GM12874 (cell line): Measurements from ENCODE around the gene BANP.

Source experiments
- TF ChIP-seq, protein P1 (sequence below): IDR thresholded peaks from 2 replicates; pipeline ENCODE4 v1.5.1; 2011; ENCODE audit warnings: low read depth, mild to moderate bottlenecking, control low read depth, low read length, moderate library complexity; ENCODE audit not compliant: insufficient read depth

Gene BANP

DNA sequence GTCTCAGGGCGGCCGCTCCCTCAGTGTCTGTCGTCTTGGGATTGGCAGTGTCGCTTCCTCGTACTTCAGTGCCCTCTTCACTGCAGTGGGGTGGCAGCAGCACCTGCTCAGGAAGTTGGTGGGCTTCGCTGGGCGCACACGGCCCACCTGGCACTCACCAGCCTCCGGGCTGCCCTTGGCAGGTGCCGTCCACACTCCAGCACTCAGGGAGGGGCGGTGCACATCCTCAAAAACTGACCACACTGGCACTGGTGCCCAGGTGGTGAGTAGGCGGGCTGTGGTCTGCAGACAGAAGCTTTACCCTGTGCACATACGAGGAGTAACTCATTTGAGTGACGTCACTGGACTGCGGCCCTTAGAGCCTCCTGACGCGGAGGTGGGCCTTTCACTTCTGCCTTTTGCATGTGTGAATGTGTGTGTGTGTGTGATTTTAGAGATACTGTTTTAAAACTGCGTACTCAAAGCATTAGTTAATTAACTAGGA, 94.6 kb downstream of the BANP start:
- TF ChIP-seq, protein P1, sequence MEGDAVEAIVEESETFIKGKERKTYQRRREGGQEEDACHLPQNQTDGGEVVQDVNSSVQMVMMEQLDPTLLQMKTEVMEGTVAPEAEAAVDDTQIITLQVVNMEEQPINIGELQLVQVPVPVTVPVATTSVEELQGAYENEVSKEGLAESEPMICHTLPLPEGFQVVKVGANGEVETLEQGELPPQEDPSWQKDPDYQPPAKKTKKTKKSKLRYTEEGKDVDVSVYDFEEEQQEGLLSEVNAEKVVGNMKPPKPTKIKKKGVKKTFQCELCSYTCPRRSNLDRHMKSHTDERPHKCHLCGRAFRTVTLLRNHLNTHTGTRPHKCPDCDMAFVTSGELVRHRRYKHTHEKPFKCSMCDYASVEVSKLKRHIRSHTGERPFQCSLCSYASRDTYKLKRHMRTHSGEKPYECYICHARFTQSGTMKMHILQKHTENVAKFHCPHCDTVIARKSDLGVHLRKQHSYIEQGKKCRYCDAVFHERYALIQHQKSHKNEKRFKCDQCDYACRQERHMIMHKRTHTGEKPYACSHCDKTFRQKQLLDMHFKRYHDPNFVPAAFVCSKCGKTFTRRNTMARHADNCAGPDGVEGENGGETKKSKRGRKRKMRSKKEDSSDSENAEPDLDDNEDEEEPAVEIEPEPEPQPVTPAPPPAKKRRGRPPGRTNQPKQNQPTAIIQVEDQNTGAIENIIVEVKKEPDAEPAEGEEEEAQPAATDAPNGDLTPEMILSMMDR, result no peak

- TF ChIP-seq, protein P1, result no peak
These were observed 96.2 kb downstream of the BANP start for GRCh38 chr16:88047462-88047861.

- TF ChIP-seq, protein P1, result no peak
These were observed 97.8 kb downstream of the BANP start for GRCh38 chr16:88048985-88049384.

DNA sequence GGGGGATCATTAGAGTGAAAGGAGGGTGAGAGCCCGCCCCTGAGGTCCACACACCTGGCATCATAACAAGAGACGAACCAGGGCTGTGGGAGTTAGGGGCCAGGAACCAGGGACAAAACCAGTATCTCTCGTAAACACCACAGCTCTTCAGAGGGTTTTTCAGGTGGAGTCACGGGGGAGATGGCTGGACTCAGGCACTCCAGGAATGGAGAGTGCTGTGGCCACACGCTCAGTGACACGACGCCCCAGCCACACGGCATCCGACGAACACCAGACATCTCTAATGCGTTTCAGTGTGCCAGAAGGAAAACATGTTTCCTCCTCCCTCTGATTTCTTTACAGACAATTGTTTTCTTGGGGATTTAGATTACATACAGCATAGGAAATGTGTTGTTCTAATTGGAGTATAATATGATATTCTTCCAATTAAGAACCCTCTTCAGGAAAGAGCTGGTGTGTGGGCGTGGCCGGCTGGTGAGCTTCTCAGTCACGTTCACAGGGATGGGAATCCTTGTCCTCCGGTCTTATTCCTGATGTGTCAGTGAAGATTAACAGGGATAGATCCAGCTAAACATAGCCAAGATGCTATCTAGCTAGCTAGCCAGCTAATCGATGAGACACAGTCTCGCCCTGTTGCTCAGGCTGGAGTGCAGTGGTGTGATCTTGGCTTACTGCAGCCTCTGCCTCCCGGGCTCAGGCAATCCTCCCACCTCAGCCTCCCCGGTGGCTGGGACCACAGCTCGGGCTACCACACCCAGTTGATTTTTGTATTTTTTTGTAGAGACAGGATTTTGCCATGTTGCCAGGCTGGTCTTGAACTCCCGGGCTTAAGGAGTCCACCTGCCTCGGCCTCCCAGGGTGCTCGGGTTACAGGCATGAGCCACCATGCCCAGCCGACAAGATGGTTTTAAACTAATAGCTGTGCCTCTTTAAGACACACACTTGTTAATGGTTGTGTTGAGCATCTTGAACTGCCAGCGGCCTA, 98.6 kb downstream of the BANP start:
- TF ChIP-seq, protein P1, result no peak

- TF ChIP-seq, protein P1, result no peak
These were observed 99.9 kb downstream of the BANP start for GRCh38 chr16:88050952-88051660.

DNA sequence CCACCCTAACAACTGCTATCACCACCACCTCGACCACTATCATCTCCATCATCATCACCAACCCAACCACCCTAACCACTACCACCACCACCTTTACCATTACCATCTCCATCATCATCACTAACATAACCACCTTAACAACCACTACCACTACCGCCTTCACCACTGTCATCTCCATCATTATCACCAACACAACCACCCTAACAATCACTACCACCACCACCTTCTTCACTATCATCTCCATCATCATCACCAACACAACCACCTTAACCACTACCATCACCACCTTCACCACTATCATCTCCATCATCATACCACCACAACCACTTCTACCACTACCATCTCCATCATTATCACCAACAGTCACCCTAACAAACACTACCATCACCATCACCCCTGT, 101.4 kb downstream of the BANP start:
- TF ChIP-seq, protein P1, result no peak

DNA sequence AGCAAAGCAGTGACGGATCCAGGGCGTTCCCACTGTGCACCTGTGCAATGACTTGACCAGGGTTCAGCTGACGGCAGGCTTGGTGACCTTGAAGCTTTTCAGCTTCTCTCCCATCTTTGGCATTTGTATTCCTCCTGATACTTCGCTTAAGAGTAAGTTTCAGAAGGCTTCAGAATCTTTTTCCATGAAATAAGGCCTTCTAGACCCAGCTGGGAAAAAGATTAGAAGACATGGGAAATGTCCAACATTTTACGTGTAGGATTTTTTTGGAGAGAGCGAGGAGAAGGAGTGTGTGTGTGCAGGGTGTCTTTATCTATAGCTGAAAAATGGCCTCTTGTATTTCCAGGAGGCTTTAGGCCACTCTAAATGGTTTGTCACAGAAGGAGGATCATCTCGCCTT, 104.1 kb downstream of the BANP start:
- TF ChIP-seq, protein P1, result no peak
